ENCODE results near the gene EPB41L4A.

Gene EPB41L4A

GRCh38 chr5:112318346-112318745 is 100.7 kb downstream of the EPB41L4A start:
- TF ChIP-seq CTCF (IDR thresholded peaks at IDR 0.05; ENCODE audit: unreplicated experiment in 3 of 3): no peak
- Mint-ChIP-seq H3K4me3 (no peak overlapping the region), H3K27ac (no peak overlapping the region), H3K36me3 (ENCODE audit: low read depth) (no peaks in the 10 kb centered on the region), H3K27me3 (ENCODE audit: low read depth) (no peaks in the 10 kb centered on the region), H3K4me1 (no peaks in the 10 kb centered on the region), H3K9me3 (no peaks in the 10 kb centered on the region)

- Mint-ChIP-seq H3K27ac (no peak overlapping the region), H3K27me3 (ENCODE audit: low read depth) (no peaks in the 10 kb centered on the region), H3K4me3 (no peak overlapping the region), H3K36me3 (ENCODE audit: low read depth) (no peaks in the 10 kb centered on the region), H3K9me3 (no peaks in the 10 kb centered on the region), H3K4me1 (no peaks in the 10 kb centered on the region)
- TF ChIP-seq CTCF (IDR thresholded peaks at IDR 0.05; ENCODE audit: unreplicated experiment in 3 of 3): no peak
Observed at GRCh38 chr5:112317866-112318265, 101.2 kb downstream of the EPB41L4A start.

DNA sequence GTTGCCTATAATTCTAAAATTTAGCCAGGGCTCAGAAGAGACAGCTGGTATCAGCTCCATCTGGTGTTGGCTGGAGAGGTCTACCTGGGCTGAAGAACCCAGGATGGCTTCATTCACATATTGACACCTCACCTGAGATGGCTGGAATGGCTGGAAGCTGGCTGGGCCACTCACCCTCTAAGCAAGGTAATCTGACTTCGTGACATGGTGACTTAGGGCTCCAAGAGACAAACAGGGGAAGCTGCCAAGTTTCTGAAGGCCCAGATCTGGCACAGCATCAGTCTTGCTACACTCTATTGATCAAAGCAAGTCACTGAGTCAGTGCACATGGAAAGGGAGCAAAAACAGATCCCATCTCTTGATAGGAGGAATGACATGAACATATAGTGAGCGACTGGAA is 102.3 kb downstream of the EPB41L4A start:
- TF ChIP-seq CTCF (IDR thresholded peaks at IDR 0.05; ENCODE audit: unreplicated experiment in 3 of 3): no peak
- H3K4me3 Mint-ChIP-seq: no peak overlapping the region
- no peaks in the 10 kb centered on the region for H3K4me1 Mint-ChIP-seq
- H3K27ac Mint-ChIP-seq: no peak overlapping the region
- H3K36me3 Mint-ChIP-seq (ENCODE audit: low read depth): no peaks in the 10 kb centered on the region
- H3K9me3 Mint-ChIP-seq: no peaks in the 10 kb centered on the region
- no peaks in the 10 kb centered on the region for H3K27me3 Mint-ChIP-seq (ENCODE audit: low read depth)

GRCh38 chr5:112316006-112316405 is 103.1 kb downstream of the EPB41L4A start:
- Mint-ChIP-seq H3K27me3 (ENCODE audit: low read depth) (no peaks in the 10 kb centered on the region), H3K36me3 (ENCODE audit: low read depth) (no peaks in the 10 kb centered on the region), H3K4me1 (no peaks in the 10 kb centered on the region), H3K27ac (no peak overlapping the region), H3K4me3 (no peak overlapping the region), H3K9me3 (no peaks in the 10 kb centered on the region)
- no peak for TF ChIP-seq CTCF (IDR thresholded peaks at IDR 0.05; ENCODE audit: unreplicated experiment in 3 of 3)

GRCh38 chr5:112312295-112313275 is 106.5 kb downstream of the EPB41L4A start:
- H3K27ac Mint-ChIP-seq: no peak overlapping the region
- H3K27me3 Mint-ChIP-seq (ENCODE audit: low read depth): no peaks in the 10 kb centered on the region
- H3K4me1 Mint-ChIP-seq: no peaks in the 10 kb centered on the region
- H3K9me3 Mint-ChIP-seq: no peaks in the 10 kb centered on the region
- H3K4me3 Mint-ChIP-seq: no peak overlapping the region
- no peak for TF ChIP-seq CTCF (IDR thresholded peaks at IDR 0.05; ENCODE audit: unreplicated experiment in 3 of 3)
- H3K36me3 Mint-ChIP-seq (ENCODE audit: low read depth): no peaks in the 10 kb centered on the region

GRCh38 chr5:112310746-112311145 is 108.3 kb downstream of the EPB41L4A start:
- Mint-ChIP-seq H3K4me3 (no peak overlapping the region), H3K27ac (no peak overlapping the region), H3K9me3 (no peaks in the 10 kb centered on the region), H3K27me3 (ENCODE audit: low read depth) (no peaks in the 10 kb centered on the region), H3K4me1 (no peaks in the 10 kb centered on the region), H3K36me3 (ENCODE audit: low read depth) (no peaks in the 10 kb centered on the region)
- no peak for TF ChIP-seq CTCF (IDR thresholded peaks at IDR 0.05; ENCODE audit: unreplicated experiment in 3 of 3)
